ENCODE results near the gene TMEM233. TPM values are rescaled to one million over a fixed set of nuclear protein-coding genes. Genes with fewer than 3 reads are reported as not detected.

Gene TMEM233
- total and polyA plus RNA-seq, 2 of the 8 experiments (the other 6 are each of a cell fraction or from before 2014, with no cell fraction given): 0.09 TPM

- Histone ChIP-seq H2BK120ac (replicated peaks; ENCODE audit: low read depth, low read length) (no peak overlapping the region), H3K18ac (ENCODE audit: extremely low read depth, low read length) (no peak overlapping the region), H3K27me3 (replicated peaks in 1 of 4; ENCODE audit: control insufficient read depth in 3 of 4, extremely low read depth in 1 of 4, insufficient read depth in 3 of 4, low read length in 3 of 4) (peaks cover 26 to 45% (median 39%) of the 10 kb centered on the region in 4 experiments), H4K20me1 (replicated peaks in 1 of 2; ENCODE audit: control insufficient read depth in 1 of 2, insufficient read depth in 2 of 2, low read length in 2 of 2) (peaks cover 0 to 1% of the 10 kb centered on the region in 2 experiments), H3K9ac (replicated peaks in 1 of 4; ENCODE audit: extremely low read depth in 1 of 4, low read depth in 3 of 4, low read length in 3 of 4) (no peak overlapping the region), H2AFZ (ENCODE audit: low read length) (no peak overlapping the region), H3K4me3 (ENCODE audit: extremely low read depth in 1 of 4, insufficient read depth in 2 of 4, low read depth in 3 of 4, low read length in 4 of 4) (no peak overlapping the region), H3K4me2 (ENCODE audit: insufficient read depth in 1 of 2, low read depth in 2 of 2, low read length in 2 of 2) (no peak overlapping the region), H3K79me1 (ENCODE audit: low read depth, low read length) (no peaks in the 10 kb centered on the region), H3K4ac (replicated peaks; ENCODE audit: insufficient read length, low read depth, low read length) (no peak overlapping the region), H2AK5ac (ENCODE audit: low read depth, low read length) (no peak overlapping the region), H3K4me1 (replicated peaks in 1 of 4; ENCODE audit: control insufficient read depth in 3 of 4, insufficient read depth in 4 of 4, low read length in 3 of 4) (peaks cover 0 to 5% (median 0%) of the 10 kb centered on the region in 4 experiments; a peak in 3 of 7 replicates), H3K14ac (ENCODE audit: insufficient read length) (no peak overlapping the region), H3K56ac (replicated peaks; ENCODE audit: insufficient read length, low read depth, low read length) (no peak overlapping the region), H2BK15ac (ENCODE audit: low read length) (no peak overlapping the region), H2BK12ac (ENCODE audit: low read depth, low read length) (no peak overlapping the region), H3K27ac (ENCODE audit: low read depth, low read length) (no peak overlapping the region), H2BK5ac (ENCODE audit: low read depth, low read length) (no peak overlapping the region), H3K23ac (ENCODE audit: insufficient read length) (no peak overlapping the region), H3K9me3 (ENCODE audit: insufficient read depth in 2 of 2, low read depth in 1 of 2, low read length in 1 of 2) (no peaks in the 10 kb centered on the region), H3K36me3 (ENCODE audit: control insufficient read depth in 2 of 4, insufficient read depth in 4 of 4, low read length in 3 of 4) (no peaks in the 10 kb centered on the region), H4K8ac (ENCODE audit: extremely low read depth, insufficient read depth, low read length) (no peak overlapping the region), H2BK20ac (ENCODE audit: low read length) (no peak overlapping the region), H4K91ac (replicated peaks; ENCODE audit: insufficient read length, low read length) (no peak overlapping the region), H3K79me2 (ENCODE audit: control insufficient read depth in 1 of 2, insufficient read depth in 2 of 2, low read length in 2 of 2) (no peaks in the 10 kb centered on the region), H4K5ac (ENCODE audit: insufficient read length, low read depth, low read length) (no peak overlapping the region), H3K23me2 (ENCODE audit: low read depth, low read length) (peaks cover 19% of the 10 kb centered on the region; the same call in 1 of the 2 replicates)
- FAIRE-seq (no peak), DNase-seq (ENCODE audit: low read depth in 1 of 2, low spot score in 2 of 2) (no peak)
- ChIA-PET CTCF (ENCODE audit: partially characterized antibody) (interaction anchor here (0.6 to 1.9 kb wide), 2 partner anchors 10 to 129 kb away, joined by 3 to 5 read pairs; no protein-coding TSS in a partner anchor), POLR2A (ENCODE audit: partially characterized antibody) (no interaction called here)
- TF ChIP-seq SP2 (IDR thresholded peaks at IDR 0.05; ENCODE audit: low read length) (no peak), TCF12 (IDR thresholded peaks at IDR 0.05; ENCODE audit: low read depth, low read length) (no peak), JUN (IDR thresholded peaks at IDR 0.05; ENCODE audit: low read depth, low read length) (no peak), CBX5 (IDR thresholded peaks at IDR 0.05; ENCODE audit: low read depth, low read length) (no peak)
- 78% methylated on average over 1 of the region's 1 CpG; no CpG with 5 or more reads in 1 of the 2 experiments for WGBS, 2 experiments (ENCODE audit: extremely low coverage in 1 of 2, insufficient coverage in 1 of 2, insufficient read length in 1 of 2, insufficient replicate concordance in 2 of 2, low coverage in 1 of 2, low lambda C conversion rate in 2 of 2, missing lambda C conversion rate in 1 of 2)
Measured at GRCh38 chr12:119598159-119598558, 4.6 kb downstream of the TMEM233 start.
